Endodermal cell (in vitro differentiated cells): ENCODE measurements around the gene RERE. TPM values are rescaled to one million over a fixed set of nuclear protein-coding genes. Genes with fewer than 3 reads are reported as not detected.

Source experiments
- DNase-seq: peaks from one replicate; pipeline ENCODE4 v3.0.0-alpha.2; 2017
- H3K27ac ChIP-seq: 2 replicates; pipeline ENCODE4 v1.5.1; 2013; ENCODE audit warnings: mild to moderate bottlenecking, low read depth, low read length, moderate library complexity
- H3K27me3 ChIP-seq: 2 replicates; pipeline ENCODE4 v1.6.1; 2013; ENCODE audit warnings: mild to moderate bottlenecking, low read length, moderate library complexity; ENCODE audit not compliant: insufficient read depth, control insufficient read depth, poor library complexity, severe bottlenecking
- H3K36me3 ChIP-seq: 2 replicates; pipeline ENCODE4 v1.7.0; 2013; ENCODE audit warnings: mild to moderate bottlenecking, low read length, moderate library complexity; ENCODE audit not compliant: control insufficient read depth, insufficient read depth
- H3K4me1 ChIP-seq: one replicate; pipeline ENCODE4 v1.7.0; 2013; ENCODE audit warnings: low read length; ENCODE audit not compliant: control insufficient read depth, insufficient read depth
- H3K4me3 ChIP-seq: 2 replicates; pipeline ENCODE4 v1.5.1; 2013; ENCODE audit warnings: mild to moderate bottlenecking, low read length, moderate library complexity
- H3K9ac ChIP-seq: 2 replicates; pipeline ENCODE4 v1.6.1; 2013; ENCODE audit warnings: mild to moderate bottlenecking, low read length, moderate library complexity; ENCODE audit not compliant: poor library complexity, severe bottlenecking; ENCODE audit errors: extremely low read depth
- H3K9me3 ChIP-seq: 2 replicates; pipeline ENCODE4 v1.6.1; 2013; ENCODE audit warnings: mild to moderate bottlenecking, low read length, moderate library complexity; ENCODE audit not compliant: control insufficient read depth
- H3K27ac Mint-ChIP-seq: 2 replicates; pipeline ENCODE4 v1.8.0; 2020; ENCODE audit warnings: mixed read lengths
- H3K27me3 Mint-ChIP-seq: 2 replicates; pipeline ENCODE4 v1.8.0; 2021; ENCODE audit warnings: mild to moderate bottlenecking, mixed read lengths; ENCODE audit not compliant: insufficient read depth
- H3K36me3 Mint-ChIP-seq: 2 replicates; pipeline ENCODE4 v1.8.0; 2020; ENCODE audit warnings: low read depth, mixed read lengths
- H3K4me1 Mint-ChIP-seq: 2 replicates; pipeline ENCODE4 v1.8.0; 2020; ENCODE audit warnings: mixed read lengths
- H3K4me3 Mint-ChIP-seq: 2 replicates; pipeline ENCODE4 v1.8.0; 2020; ENCODE audit warnings: mild to moderate bottlenecking, moderate library complexity, mixed read lengths
- H3K9me3 Mint-ChIP-seq: 2 replicates; pipeline ENCODE4 v1.8.0; 2020; ENCODE audit warnings: mild to moderate bottlenecking, mixed read lengths
- CTCF ChIP-seq: fragments of 200-600 bp; sonication (generic); conservative IDR thresholded peaks from 2 replicates; pipeline ENCODE4 v1.5.0; 2021; ENCODE audit warnings: antibody characterized with exemption, mild to moderate bottlenecking
- WGBS, 2 experiments: methylation state at CpG; one replicate each; pipeline versions ENCODE4 v1.1.5 to v1.1.7; 2013; ENCODE audit warnings: missing lambda C conversion rate in 2 of 2, mixed read lengths in 1 of 2; ENCODE audit not compliant: insufficient coverage in 1 of 2, insufficient read length in 1 of 2; 5-methylcytosine and 5-hydroxymethylcytosine counted together
- total RNA-seq, 2 donors: library from RNA; stranded (reverse); fragmentation: NEBNext Ultra II Directional in 1 of 2; extraction: Animal tissue kit (Norgen Biotek cat#: 25700) in 1 of 2; gene quantifications; 2 replicates in 1 of 2; 3 replicates in 1 of 2; pipeline ENCODE4 v1.2.1, GENCODE V29; 2021

Gene RERE
- total RNA-seq, 2 donors from 2014 or later, result 159 to 179 TPM

- Histone ChIP-seq H3K4me1 (peaks cover under 1% of the 10 kb centered on the region), H3K9me3 (peaks cover 9% of the 10 kb centered on the region), H3K9ac (no peak overlapping the region), H3K36me3 (peaks cover 22% of the 10 kb centered on the region), H3K4me3 (no peak overlapping the region), H3K27me3 (no peaks in the 10 kb centered on the region), H3K27ac (peak overlapping the region; percentile 24)
- DNase-seq, result peak; percentile 88
- peaks cover 1% of the 10 kb centered on the region for H3K9me3 Mint-ChIP-seq
- H3K27me3 Mint-ChIP-seq, result no peaks in the 10 kb centered on the region
- WGBS, 2 experiments, result 21% methylated on average over 1 of the region's 1 CpG; no CpG with 5 or more reads in 1 of the 2 experiments
- no peak overlapping the region for H3K4me3 Mint-ChIP-seq
- peaks cover 34% of the 10 kb centered on the region for H3K36me3 Mint-ChIP-seq
- H3K27ac Mint-ChIP-seq, result peak overlapping the region; percentile 87
- H3K4me1 Mint-ChIP-seq, result peaks cover 32% of the 10 kb centered on the region
- peak; percentile 70 for TF ChIP-seq CTCF
These were observed 373.8 kb downstream of the RERE start for GRCh38 chr1:8443558-8444194.

- Mint-ChIP-seq H3K27ac (no peak overlapping the region), H3K9me3 (peaks cover 1% of the 10 kb centered on the region), H3K4me3 (no peak overlapping the region), H3K4me1 (peaks cover 48% of the 10 kb centered on the region), H3K27me3 (no peaks in the 10 kb centered on the region), H3K36me3 (peaks cover 21% of the 10 kb centered on the region)
- Histone ChIP-seq H3K27me3 (no peaks in the 10 kb centered on the region), H3K9me3 (peaks cover 9% of the 10 kb centered on the region), H3K27ac (peak overlapping the region; percentile 48), H3K4me3 (no peak overlapping the region), H3K36me3 (peaks cover 13% of the 10 kb centered on the region), H3K4me1 (peaks cover 12% of the 10 kb centered on the region), H3K9ac (no peak overlapping the region)
- TF ChIP-seq CTCF, result no peak
- no peak for DNase-seq
- WGBS, 2 experiments, result 100% methylated on average over 3 of the region's 3 CpGs
These were observed 376.0 kb downstream of the RERE start for GRCh38 chr1:8441426-8441825.

GRCh38 chr1:8439015-8439702 lies 378.3 kb downstream of the RERE start:
- H3K4me1 ChIP-seq, result peaks cover 12% of the 10 kb centered on the region
- Mint-ChIP-seq H3K9me3 (peaks cover 1% of the 10 kb centered on the region), H3K27me3 (no peaks in the 10 kb centered on the region), H3K4me1 (peaks cover 40% of the 10 kb centered on the region), H3K27ac (peak overlapping the region; percentile 83), H3K36me3 (peaks cover 19% of the 10 kb centered on the region), H3K4me3 (peak overlapping the region; percentile 27)
- WGBS, 2 experiments, result 19 to 22% methylated on average over 6 to 8 of the region's 8 CpGs
- peak; percentile 77 for TF ChIP-seq CTCF
- H3K27ac ChIP-seq, result peak overlapping the region; percentile 86
- peaks cover 13% of the 10 kb centered on the region for H3K36me3 ChIP-seq
- peaks cover 9% of the 10 kb centered on the region for H3K9me3 ChIP-seq
- DNase-seq, result peak; percentile 88
- peak overlapping the region; percentile 47 for H3K9ac ChIP-seq
- peak overlapping the region; percentile 58 for H3K4me3 ChIP-seq
- H3K27me3 ChIP-seq, result no peaks in the 10 kb centered on the region
